Fibroblast of the conjunctiva (primary cell): ENCODE results near the gene CADM2.

Experiments used
- DNase-seq: peaks from one replicate; pipeline ENCODE4 v3.0.0-alpha.2; 2010; ENCODE audit warnings: low read depth

The CADM2 gene

GRCh38 chr3:84984429-84984828, 25.6 kb downstream of the CADM2 start:
- no peak for DNase-seq

DNA sequence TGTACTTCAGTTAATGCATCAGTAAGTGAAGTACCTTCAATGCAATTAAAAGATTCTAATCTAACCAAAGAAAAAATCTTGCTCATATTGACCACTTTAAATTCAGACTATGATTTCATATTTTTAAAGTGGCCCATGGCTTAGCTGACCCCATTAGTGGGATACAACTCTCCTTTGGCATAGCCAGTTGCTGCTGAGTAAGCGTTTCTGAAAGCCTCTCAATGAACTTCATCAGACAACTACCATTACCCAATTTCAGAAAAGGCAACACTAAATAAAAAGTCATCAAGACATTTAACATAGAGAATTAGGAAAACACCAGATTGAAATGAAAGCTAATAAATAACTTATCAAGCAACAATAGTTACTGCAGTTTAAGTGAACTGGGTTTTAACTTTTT, 27.0 kb downstream of the CADM2 start:
- no peak for DNase-seq

GRCh38 chr3:84987706-84988504, 29.1 kb downstream of the CADM2 start:
- no peak for DNase-seq

DNA sequence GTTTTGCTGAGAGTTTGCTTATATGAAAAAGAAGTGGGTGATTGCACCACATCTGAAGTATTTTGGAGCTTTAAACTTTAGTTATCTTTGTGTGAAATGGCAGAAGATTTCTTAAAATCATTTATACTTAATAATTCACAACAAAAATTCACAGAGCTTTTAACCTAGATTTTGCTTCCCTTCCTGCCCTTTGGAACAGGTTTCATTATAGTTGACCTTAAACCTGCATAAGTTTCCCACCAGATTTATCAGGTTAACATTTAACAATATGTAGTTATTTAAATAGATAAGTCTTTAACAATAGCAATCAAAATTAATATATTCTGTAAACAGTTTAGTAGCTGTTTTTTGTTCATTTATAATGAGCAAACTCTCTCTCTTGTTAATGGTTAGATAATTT, 30.3 kb downstream of the CADM2 start:
- DNase-seq = no peak

DNA sequence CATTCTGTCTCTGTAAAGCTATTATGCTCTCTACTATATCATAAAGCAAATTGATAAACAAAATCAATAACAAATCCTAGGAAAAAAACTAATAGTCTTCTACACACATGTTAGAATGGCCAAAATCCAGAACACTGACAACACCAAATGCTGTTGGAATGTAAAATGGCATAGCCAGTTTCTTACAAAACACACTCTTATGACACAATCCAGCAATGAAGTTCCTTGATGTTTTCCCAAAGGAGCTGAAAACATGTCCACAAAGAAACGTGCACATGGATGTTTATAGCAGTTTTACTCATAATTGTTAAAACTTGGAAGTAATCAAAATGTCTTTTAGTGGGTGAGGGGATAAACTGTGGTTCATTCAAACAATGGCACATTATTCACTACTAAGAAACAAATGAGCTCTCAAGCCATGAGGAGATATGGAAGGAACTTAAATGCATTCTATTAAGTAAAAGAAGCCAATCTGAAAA, 32.7 kb downstream of the CADM2 start:
- DNase-seq = no peak

DNA sequence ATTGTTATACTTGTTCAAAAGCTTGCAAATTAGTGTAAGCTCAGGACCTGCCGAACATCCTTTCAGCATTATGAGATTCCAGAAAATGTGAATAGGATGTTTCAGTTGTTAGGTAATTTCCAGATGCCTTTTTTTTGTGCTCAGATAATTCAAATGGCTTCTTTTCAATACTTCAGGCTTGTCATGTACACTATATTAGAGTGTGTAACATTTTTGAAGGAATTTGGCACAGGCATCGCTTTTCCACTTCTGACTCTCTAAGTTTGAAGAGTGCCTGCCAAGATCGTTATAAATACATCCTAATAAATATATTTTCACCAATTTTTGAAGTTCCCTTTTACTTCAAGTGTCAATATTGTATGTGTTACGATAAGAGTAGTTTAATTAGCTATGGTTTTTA, 35.2 kb downstream of the CADM2 start:
- no peak for DNase-seq

DNA sequence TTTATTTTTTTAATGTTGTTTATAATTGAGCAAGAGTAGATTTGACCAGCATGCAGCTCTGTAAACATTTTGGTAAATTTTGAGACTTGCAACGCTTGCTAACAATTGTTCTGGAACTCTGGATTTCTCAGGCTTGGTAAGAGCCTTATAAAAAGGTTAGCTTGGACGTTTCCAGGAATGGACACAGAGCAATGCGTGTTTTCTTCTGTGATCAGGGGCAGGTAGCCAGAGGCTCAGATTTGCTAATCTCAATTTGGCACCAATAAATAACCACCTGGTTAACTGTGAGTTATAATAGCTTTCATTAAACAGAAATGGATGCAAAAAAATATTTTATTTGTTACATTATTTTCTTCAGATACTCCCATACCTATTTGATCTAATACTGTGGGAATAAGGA, 39.8 kb downstream of the CADM2 start:
- DNase-seq = no peak

DNA sequence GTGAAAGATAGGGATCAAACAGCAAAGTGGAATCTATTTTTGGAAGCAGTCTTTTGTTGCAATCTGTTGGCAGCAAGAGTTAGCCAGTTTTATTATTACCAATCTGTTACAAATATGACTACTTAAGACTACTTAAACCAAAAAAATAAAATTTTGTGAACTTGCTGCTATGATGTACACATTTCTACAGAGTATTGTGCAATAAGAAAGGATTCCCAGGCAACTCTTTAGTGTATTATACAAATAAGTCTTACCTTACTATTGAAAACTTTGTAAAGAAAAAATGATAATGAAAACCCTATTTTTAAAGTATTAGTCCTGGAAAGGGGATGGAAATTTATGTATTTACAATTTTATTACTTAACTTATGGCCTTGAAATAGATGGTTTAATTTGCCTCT, 44.7 kb downstream of the CADM2 start:
- no peak for DNase-seq

- DNase-seq = no peak
Measured at GRCh38 chr3:85004147-85004546, 45.4 kb downstream of the CADM2 start.

GRCh38 chr3:85005946-85006345, 47.2 kb downstream of the CADM2 start:
- no peak for DNase-seq

DNA sequence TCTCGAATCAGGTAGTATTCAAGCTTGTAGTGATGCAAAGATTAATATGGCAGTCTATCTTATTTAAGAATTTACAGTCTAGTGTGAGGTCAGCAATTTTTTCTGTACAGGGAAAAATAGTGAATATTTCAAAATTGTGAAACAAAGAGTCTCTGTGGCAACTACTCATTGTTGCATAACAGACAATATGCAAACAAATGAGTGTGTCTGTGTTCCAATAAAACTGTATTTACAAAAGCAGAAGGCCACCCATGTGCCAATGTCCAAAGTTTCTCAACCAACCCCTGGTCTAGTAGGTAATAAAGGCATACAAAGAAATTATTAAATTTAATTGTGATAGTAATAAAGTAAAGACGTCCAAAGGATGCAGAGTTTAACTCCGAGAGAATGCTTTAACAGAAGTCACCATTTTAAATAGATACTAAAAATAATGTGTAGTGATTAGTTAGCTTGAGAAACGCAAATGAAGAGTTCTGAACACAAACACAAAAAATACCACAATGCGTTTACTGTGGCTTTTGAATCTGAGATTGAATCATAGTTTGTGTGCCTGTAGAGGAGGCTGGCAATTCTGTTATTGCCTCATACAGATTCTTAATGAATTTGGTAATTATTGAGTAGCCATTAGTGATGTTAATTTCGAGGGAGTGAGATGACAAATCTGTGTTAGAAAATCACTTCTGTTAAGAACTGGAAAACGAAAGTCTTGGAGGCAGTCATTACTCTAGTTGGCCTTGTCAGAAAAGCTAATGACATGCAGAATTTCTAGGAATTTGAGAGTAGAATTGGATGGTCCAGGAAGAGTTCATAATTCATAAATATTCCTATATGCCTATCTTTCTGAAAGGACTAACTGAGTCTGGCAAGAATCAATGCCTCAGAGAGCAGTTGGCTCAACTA, 48.7 kb downstream of the CADM2 start:
- DNase-seq = no peak

GRCh38 chr3:85020828-85021227, 62.0 kb downstream of the CADM2 start:
- no peak for DNase-seq

GRCh38 chr3:85030052-85030451, 71.3 kb downstream of the CADM2 start:
- DNase-seq = no peak

GRCh38 chr3:85037203-85037602, 78.4 kb downstream of the CADM2 start:
- DNase-seq = no peak

DNA sequence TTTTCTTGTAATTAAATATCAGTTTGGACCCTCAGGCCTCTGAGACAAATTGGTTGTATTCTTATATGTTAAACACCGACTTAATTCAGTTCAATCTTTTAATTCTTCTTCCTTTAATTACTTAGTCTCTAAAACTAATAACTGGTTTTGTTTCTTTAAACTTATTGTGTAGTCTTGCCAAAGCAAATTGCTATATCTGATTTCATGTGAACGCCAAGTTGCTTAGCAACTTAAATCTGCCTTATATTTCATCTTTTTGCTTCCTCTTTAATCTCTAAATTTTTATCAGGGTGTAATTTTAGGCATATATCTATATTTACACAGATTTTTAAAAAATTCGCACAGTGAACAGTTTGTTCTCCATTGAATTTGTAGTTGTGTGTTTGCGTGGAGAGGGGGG, 82.2 kb downstream of the CADM2 start:
- DNase-seq = no peak

GRCh38 chr3:85041562-85042055, 82.8 kb downstream of the CADM2 start:
- no peak for DNase-seq

- DNase-seq = no peak
Measured at GRCh38 chr3:85050821-85051220, 92.0 kb downstream of the CADM2 start.

- DNase-seq = no peak
Measured at GRCh38 chr3:85051786-85052185, 93.0 kb downstream of the CADM2 start.

- DNase-seq = no peak
Measured at GRCh38 chr3:85053626-85054025, 94.8 kb downstream of the CADM2 start.

- DNase-seq = no peak
Measured at GRCh38 chr3:85054579-85054978, 95.8 kb downstream of the CADM2 start.

DNA sequence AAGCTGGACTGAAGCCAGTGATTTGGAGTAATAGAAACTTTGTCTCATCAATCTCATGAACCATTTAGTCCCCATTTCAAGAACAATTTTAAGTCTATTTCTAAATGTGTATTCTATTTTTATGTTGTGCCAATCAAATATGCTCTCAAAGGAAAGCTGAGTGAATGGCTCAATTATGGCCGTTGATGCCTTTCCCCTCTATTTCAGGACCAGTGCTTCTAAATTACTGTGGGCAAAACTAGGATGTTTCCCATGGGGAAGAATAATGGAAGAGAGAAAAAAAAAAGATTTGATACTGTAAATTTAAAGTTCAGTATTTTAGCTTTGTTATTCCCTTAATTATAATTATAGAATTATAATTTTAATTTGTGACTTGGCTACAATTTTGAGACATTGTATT, 110.1 kb downstream of the CADM2 start:
- DNase-seq = no peak

DNA sequence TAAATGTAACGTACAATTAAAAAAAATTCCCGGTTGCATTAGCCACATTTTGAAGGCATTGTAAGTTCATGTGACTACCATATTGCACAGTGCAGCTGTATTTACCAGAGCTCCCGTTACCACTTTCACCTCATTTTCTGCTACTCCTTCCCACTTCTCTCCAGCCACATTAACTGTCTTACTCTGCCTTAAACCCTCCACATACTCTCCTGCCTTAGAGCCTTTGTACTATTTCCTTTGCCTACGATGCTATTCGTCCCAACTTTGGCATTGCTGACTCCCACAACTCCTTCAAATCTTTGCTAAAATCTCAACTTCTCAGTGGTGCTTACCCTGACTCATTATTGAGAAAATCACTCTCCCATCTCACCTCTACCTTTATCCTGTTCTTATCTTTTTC, 115.2 kb downstream of the CADM2 start:
- DNase-seq = no peak

GRCh38 chr3:85075663-85076062, 116.9 kb downstream of the CADM2 start:
- no peak for DNase-seq
